Psoas muscle (tissue), 8 donors: Measurements from ENCODE around the gene GALNT9. TPM values are rescaled to one million over a fixed set of nuclear protein-coding genes. Genes with fewer than 3 reads are reported as not detected.

Source experiments
- ATAC-seq, 4 donors: fragments of 200-7000 bp; cut with Tn5 transposase; one replicate each; pipeline ENCODE4 v1.9.1; 2020; ENCODE audit warnings: moderate library complexity in 3 of 4, mild to moderate bottlenecking in 2 of 4
- DNase-seq, 2 donors: peaks; one replicate each; pipeline ENCODE4 v3.0.0-alpha.2; 2020
- H3K27ac ChIP-seq: fragments of 200-600 bp; one replicate; pipeline ENCODE4 v1.8.0; 2022
- H3K27me3 ChIP-seq, 3 donors: fragments of 200-600 bp in 1 of 3; one replicate each; pipeline versions ENCODE4 v1.6.1 to v1.8.0; 2013 to 2022; ENCODE audit warnings: low read length in 2 of 3, mild to moderate bottlenecking in 2 of 3, moderate library complexity in 1 of 3; ENCODE audit not compliant: insufficient read depth in 3 of 3
- H3K36me3 ChIP-seq, 2 donors: fragments of 200-600 bp in 1 of 2; one replicate each; pipeline versions ENCODE4 v1.6.1 to v1.8.0; 2013 to 2022; ENCODE audit warnings: low read depth in 1 of 2, mild to moderate bottlenecking in 1 of 2, moderate library complexity in 1 of 2; ENCODE audit not compliant: insufficient read depth in 1 of 2
- H3K4me1 ChIP-seq: fragments of 200-600 bp; one replicate; pipeline ENCODE4 v1.8.0; 2022
- H3K4me3 ChIP-seq: fragments of 200-600 bp; one replicate; pipeline ENCODE4 v1.8.0; 2022; ENCODE audit warnings: mild to moderate bottlenecking
- H3K9me3 ChIP-seq: fragments of 200-600 bp; one replicate; pipeline ENCODE4 v1.8.0; 2022
- CTCF ChIP-seq: fragments of 200-600 bp; IDR thresholded peaks from one replicate; pipeline ENCODE4 v1.8.0; 2022; ENCODE audit warnings: antibody characterized with exemption
- WGBS, 3 donors: extraction: QIAGEN DNeasy Blood & Tissue Kit; methylation state at CpG; one replicate each; pipeline versions ENCODE4 v1.1.6 to v1.1.7; 2013; 5-methylcytosine and 5-hydroxymethylcytosine counted together
- intact Hi-C, 2 donors: fragments of 100-400 bp; cut with DNase I; formaldehyde crosslinking; loops; one replicate each; pipeline versions ENCODE4 v1.11.0 to v1.14.2; 2022
- polyA plus RNA-seq, 3 donors: library from polyadenylated mRNA; stranded (reverse); fragments of 200-250 nt; gene quantifications; one replicate each; pipeline ENCODE4 v1.2.3, GENCODE V29; 2013
- total RNA-seq, 4 donors: library from RNA; stranded (reverse); fragmentation: NEBNext Ultra II Directional in 2 of 4; extraction: Animal tissue kit (Norgen Biotek cat#: 25700) in 2 of 4; gene quantifications; one replicate each; pipeline versions ENCODE4 v1.2.1 to v1.2.4, GENCODE V29; 2021 to 2023
- donor health status: healthy with polysubstance abuse.
- donor health status: DM: no; HTN: no; CAD: no; lungs with moderate emphysema.
- donor health status: Bipolar disorder and iron deficiency.
- donor health status: healthy.
- donor health status: DM: yes; HTN: yes; CAD: no.
- donor health status: DM: no; HTN: no; CAD: no.
- donor health status: DM: no; HTN: no; CAD: no.
- donor health status: DM: yes; HTN: yes; CAD: no.

GALNT9 gene
- total and polyA plus RNA-seq, 7 donors, result 0.01 to 0.21 (median 0.08) TPM; not detected in 4

GRCh38 chr12:132229193-132229760, 100.1 kb downstream of the GALNT9 start:
- H3K27me3 ChIP-seq, result peaks cover 0 to 38% (median 27%) of the 10 kb centered on the region in 3 donors
- no peak overlapping the region for H3K4me3 ChIP-seq
- H3K36me3 ChIP-seq, result no peaks in the 10 kb centered on the region
- no peaks in the 10 kb centered on the region for H3K4me1 ChIP-seq
- ATAC-seq, result no peak
- no peak overlapping the region for H3K27ac ChIP-seq
- WGBS, 3 donors, result 80 to 83% (median 80%) methylated on average over 29 of the region's 29 CpGs
- no peak for TF ChIP-seq CTCF
- no peaks in the 10 kb centered on the region for H3K9me3 ChIP-seq
- no peak for DNase-seq
- intact Hi-C loops, result no loop called here

DNA sequence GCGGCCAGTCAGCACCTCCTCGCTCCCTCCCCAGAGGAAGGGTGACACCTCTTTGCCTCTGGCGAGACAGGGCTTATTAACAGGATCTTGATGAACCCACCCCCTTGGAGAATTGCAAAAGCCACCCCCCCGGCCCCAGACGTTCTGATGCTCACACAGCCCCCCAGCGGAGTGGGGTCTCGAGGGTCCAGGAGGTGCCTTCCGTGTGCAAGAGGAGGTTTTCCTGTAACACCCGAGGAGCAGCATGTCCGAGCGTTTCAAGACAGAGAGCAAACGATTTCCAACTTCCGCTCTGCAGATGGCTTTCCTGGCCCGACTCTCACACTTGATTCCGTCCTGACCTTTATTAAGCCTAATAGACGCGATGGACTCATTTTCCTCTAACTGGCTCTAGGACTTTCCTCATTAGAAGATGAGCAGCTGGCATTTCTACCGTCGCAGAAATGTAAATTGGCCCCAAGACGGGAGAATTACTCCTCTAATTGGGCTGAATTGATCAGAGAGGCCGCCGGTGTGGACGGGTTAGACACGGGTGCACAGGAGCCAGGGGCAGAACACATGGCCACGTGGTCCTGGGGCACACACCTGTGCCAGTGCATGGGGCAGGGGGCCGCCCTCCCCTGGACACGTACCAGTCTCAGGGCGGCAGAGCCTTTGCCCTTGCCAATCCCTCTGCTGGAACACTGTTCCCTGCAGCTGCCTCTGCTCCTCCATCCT, 100.8 kb downstream of the GALNT9 start:
- no peak for TF ChIP-seq CTCF
- H3K27me3 ChIP-seq, result peaks cover 0 to 38% (median 27%) of the 10 kb centered on the region in 3 donors
- H3K27ac ChIP-seq, result no peak overlapping the region
- intact Hi-C loops, result no loop called here
- WGBS, 3 donors, result 38 to 45% (median 43%) methylated on average over 27 to 28 of the region's 28 CpGs
- H3K9me3 ChIP-seq, result no peaks in the 10 kb centered on the region
- no peak overlapping the region for H3K4me3 ChIP-seq
- DNase-seq (no peak), ATAC-seq (no peak)
- no peaks in the 10 kb centered on the region for H3K4me1 ChIP-seq
- no peaks in the 10 kb centered on the region for H3K36me3 ChIP-seq

DNA sequence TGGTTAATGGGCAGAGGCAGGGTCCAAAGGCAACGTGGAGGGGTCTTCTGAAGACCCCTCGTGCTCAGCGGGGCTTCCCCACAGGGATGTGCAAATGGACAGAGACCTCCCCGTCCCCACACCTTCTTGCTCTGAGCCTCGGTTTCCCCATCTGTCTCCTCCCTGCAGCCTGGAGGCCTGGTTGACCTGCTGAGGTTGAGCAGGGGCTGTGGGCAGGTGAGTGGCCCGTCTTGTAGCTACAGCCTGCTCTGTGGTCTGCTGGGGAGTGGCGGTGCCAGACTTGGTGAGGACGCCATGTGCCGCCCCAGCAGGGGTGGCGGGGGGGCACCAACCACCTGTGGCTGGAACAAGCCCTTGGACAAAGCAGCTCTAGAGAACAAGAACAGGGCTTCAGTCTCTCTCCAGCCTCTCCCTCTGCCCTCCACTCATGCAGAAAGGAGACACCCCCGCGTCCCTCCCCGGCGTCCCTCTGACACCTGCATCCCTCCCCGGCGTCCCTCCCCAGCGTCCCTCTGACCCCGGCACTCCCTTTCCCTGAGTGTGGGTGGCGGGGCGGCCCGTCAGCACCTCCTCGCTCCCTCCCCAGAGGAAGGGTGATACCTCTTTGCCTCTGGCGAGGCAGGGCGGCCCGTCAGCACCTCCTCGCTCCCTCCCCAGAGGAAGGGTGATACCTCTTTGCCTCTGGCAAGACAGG, 101.5 kb downstream of the GALNT9 start:
- intact Hi-C loops, result no loop called here
- H3K4me3 ChIP-seq, result no peak overlapping the region
- H3K4me1 ChIP-seq, result no peaks in the 10 kb centered on the region
- peaks cover 0 to 38% (median 27%) of the 10 kb centered on the region in 3 donors for H3K27me3 ChIP-seq
- no peaks in the 10 kb centered on the region for H3K9me3 ChIP-seq
- WGBS, 3 donors, result 38 to 47% (median 41%) methylated on average over 25 to 26 of the region's 26 CpGs
- DNase-seq (no peak), ATAC-seq (no peak)
- no peak for TF ChIP-seq CTCF
- H3K36me3 ChIP-seq, result no peaks in the 10 kb centered on the region
- H3K27ac ChIP-seq, result no peak overlapping the region

- ATAC-seq, result no peak
- intact Hi-C loops, result no loop called here
- DNase-seq, result no peak
- no peaks in the 10 kb centered on the region for H3K36me3 ChIP-seq
- H3K4me3 ChIP-seq, result no peak overlapping the region
- WGBS, 3 donors, result 48 to 49% (median 48%) methylated on average over 28 of the region's 28 CpGs
- H3K27me3 ChIP-seq, result peaks cover 0 to 38% (median 27%) of the 10 kb centered on the region in 3 donors
- TF ChIP-seq CTCF, result no peak
- H3K27ac ChIP-seq, result no peak overlapping the region
- no peaks in the 10 kb centered on the region for H3K9me3 ChIP-seq
- no peaks in the 10 kb centered on the region for H3K4me1 ChIP-seq
Measured at GRCh38 chr12:132227118-132227517, 102.3 kb downstream of the GALNT9 start.
